ENCODE measurements around the gene MYO9B.

Gene MYO9B

GRCh38 chr19:17170538-17171297 is 95.1 kb downstream of the MYO9B start:
- TF ChIP-seq POLR2AphosphoS5 (IDR thresholded peaks at IDR 0.05; ENCODE audit: low read depth, low read length): no peak

- no peak for TF ChIP-seq POLR2AphosphoS5 (IDR thresholded peaks at IDR 0.05; ENCODE audit: low read depth, low read length)
- TF ChIP-seq FOXP2 (optimal IDR thresholded peaks at IDR 0.05; ENCODE audit: borderline replicate concordance, extremely low read depth, extremely low read length, insufficient read depth): no peak
- no peak for TF ChIP-seq REST (IDR thresholded peaks at IDR 0.05; ENCODE audit: insufficient read depth in 1 of 2, low read depth in 2 of 2, low read length in 2 of 2)
- no peak for TF ChIP-seq SIN3A (IDR thresholded peaks at IDR 0.05; ENCODE audit: borderline replicate concordance, insufficient read depth, low read length)
- no peak for TF ChIP-seq TAF1 (IDR thresholded peaks at IDR 0.05; ENCODE audit: borderline replicate concordance, insufficient read depth, low read length)
Measured at GRCh38 chr19:17171874-17172273, 96.3 kb downstream of the MYO9B start.

GRCh38 chr19:17172624-17173345 is 97.2 kb downstream of the MYO9B start:
- TF ChIP-seq POLR2AphosphoS5 (IDR thresholded peaks at IDR 0.05; ENCODE audit: low read depth, low read length): no peak
- TF ChIP-seq TAF1 (IDR thresholded peaks at IDR 0.05; ENCODE audit: borderline replicate concordance, insufficient read depth, low read length): no peak
- no peak for TF ChIP-seq FOXP2 (optimal IDR thresholded peaks at IDR 0.05; ENCODE audit: borderline replicate concordance, extremely low read depth, extremely low read length, insufficient read depth)
- TF ChIP-seq SIN3A (IDR thresholded peaks at IDR 0.05; ENCODE audit: borderline replicate concordance, insufficient read depth, low read length): no peak
- TF ChIP-seq REST (IDR thresholded peaks at IDR 0.05; ENCODE audit: insufficient read depth in 1 of 2, low read depth in 2 of 2, low read length in 2 of 2): no peak

GRCh38 chr19:17178291-17178690 is 102.7 kb downstream of the MYO9B start:
- no peak for TF ChIP-seq POLR2AphosphoS5 (IDR thresholded peaks at IDR 0.05; ENCODE audit: low read depth, low read length)
- no peak for TF ChIP-seq FOXP2 (optimal IDR thresholded peaks at IDR 0.05; ENCODE audit: borderline replicate concordance, extremely low read depth, extremely low read length, insufficient read depth)
- TF ChIP-seq SIN3A (IDR thresholded peaks at IDR 0.05; ENCODE audit: borderline replicate concordance, insufficient read depth, low read length): no peak
- no peak for TF ChIP-seq TAF1 (IDR thresholded peaks at IDR 0.05; ENCODE audit: borderline replicate concordance, insufficient read depth, low read length)

- no peak for TF ChIP-seq FOXP2 (optimal IDR thresholded peaks at IDR 0.05; ENCODE audit: borderline replicate concordance, extremely low read depth, extremely low read length, insufficient read depth)
- TF ChIP-seq TAF1 (IDR thresholded peaks at IDR 0.05; ENCODE audit: borderline replicate concordance, insufficient read depth, low read length): no peak
- no peak for TF ChIP-seq POLR2AphosphoS5 (IDR thresholded peaks at IDR 0.05; ENCODE audit: low read depth, low read length)
- no peak for TF ChIP-seq SIN3A (IDR thresholded peaks at IDR 0.05; ENCODE audit: borderline replicate concordance, insufficient read depth, low read length)
- no peak for TF ChIP-seq REST (IDR thresholded peaks at IDR 0.05; ENCODE audit: insufficient read depth in 1 of 2, low read depth in 2 of 2, low read length in 2 of 2)
Measured at GRCh38 chr19:17180997-17181702, 105.6 kb downstream of the MYO9B start.
